Fibroblast of lung (primary cell): ENCODE measurements around the gene SPON1.
"Not testable (repeated sequence)": the region's sequence is repeated elsewhere in the genome, so short reads cannot be mapped to it uniquely, and the experiment has no call there.

Source experiments
- EZH2 ChIP-seq: IDR thresholded peaks from 2 replicates; pipeline ENCODE4 v1.5.1; 2012; ENCODE audit warnings: low read length, control low read depth, mild to moderate bottlenecking; ENCODE audit errors: missing control alignments
- TF ChIP-seq, protein P1 (sequence below), 2 donors: IDR thresholded peaks in 1 of 2; conservative IDR thresholded peaks in 1 of 2; 1 replicate in 1 of 2; 2 replicates in 1 of 2; pipeline ENCODE4 v1.5.1; 2011 to 2012; ENCODE audit warnings: low read length in 2 of 2, control low read depth in 1 of 2, inconsistent platforms in 1 of 2, low read depth in 1 of 2, mild to moderate bottlenecking in 1 of 2

DNA sequence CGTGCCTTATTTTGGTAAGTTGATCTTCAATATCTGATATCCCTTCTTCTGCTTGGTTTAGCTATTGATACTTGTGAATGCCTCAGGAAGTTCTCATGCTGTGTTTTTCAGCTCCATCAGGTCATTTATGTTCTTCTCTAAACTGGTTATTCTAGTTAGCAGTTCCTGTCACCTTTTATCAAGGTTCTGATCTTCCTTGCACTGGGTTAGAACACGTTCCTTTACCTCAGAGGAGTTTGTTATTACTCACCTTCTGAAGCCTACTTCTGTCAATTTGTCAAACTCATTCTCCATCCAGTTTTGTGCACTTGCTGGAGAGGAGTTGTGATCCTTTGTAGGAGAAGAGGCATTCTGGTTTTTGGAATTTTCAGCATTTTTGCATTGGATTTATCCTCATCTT, 126.3 kb downstream of the SPON1 start:
- TF ChIP-seq, protein P1, sequence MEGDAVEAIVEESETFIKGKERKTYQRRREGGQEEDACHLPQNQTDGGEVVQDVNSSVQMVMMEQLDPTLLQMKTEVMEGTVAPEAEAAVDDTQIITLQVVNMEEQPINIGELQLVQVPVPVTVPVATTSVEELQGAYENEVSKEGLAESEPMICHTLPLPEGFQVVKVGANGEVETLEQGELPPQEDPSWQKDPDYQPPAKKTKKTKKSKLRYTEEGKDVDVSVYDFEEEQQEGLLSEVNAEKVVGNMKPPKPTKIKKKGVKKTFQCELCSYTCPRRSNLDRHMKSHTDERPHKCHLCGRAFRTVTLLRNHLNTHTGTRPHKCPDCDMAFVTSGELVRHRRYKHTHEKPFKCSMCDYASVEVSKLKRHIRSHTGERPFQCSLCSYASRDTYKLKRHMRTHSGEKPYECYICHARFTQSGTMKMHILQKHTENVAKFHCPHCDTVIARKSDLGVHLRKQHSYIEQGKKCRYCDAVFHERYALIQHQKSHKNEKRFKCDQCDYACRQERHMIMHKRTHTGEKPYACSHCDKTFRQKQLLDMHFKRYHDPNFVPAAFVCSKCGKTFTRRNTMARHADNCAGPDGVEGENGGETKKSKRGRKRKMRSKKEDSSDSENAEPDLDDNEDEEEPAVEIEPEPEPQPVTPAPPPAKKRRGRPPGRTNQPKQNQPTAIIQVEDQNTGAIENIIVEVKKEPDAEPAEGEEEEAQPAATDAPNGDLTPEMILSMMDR (conservative IDR thresholded peaks at IDR 0.05 in 1 of 2, IDR thresholded peaks at IDR 0.05 in 1 of 2; ENCODE audit: low read depth in 1 of 2, low read length in 2 of 2), result not testable (repeated sequence)
- TF ChIP-seq EZH2, result not testable (repeated sequence)
